ENCODE results near the gene MYO5B. TPM values are rescaled to one million over a fixed set of nuclear protein-coding genes. Genes with fewer than 3 reads are reported as not detected.

Gene MYO5B
- polyA plus RNA-seq, 1 donor (not counting 4 experiments of a cell fraction or from before 2014, with no cell fraction given) = 6.8 TPM

GRCh38 chr18:49832221-49832647 is 362.7 kb downstream of the MYO5B start:
- Histone ChIP-seq H3K9me3 (ENCODE audit: control insufficient read depth, low read depth, low read length) (no peaks in the 10 kb centered on the region), H3K36me3 (ENCODE audit: control insufficient read depth in 2 of 2, extremely low read depth in 1 of 2, insufficient read depth in 2 of 2, low read length in 2 of 2) (peaks cover 0 to under 1% of the 10 kb centered on the region in 2 experiments), H3K27ac (ENCODE audit: control insufficient read depth, insufficient read depth, low read length) (no peak overlapping the region), H3K79me2 (ENCODE audit: control insufficient read depth, insufficient read depth, low read length) (no peaks in the 10 kb centered on the region), H4K20me1 (ENCODE audit: control insufficient read depth, extremely low read depth, insufficient read depth, low read length) (no peaks in the 10 kb centered on the region), H3K4me1 (ENCODE audit: control insufficient read depth, extremely low read depth, insufficient read depth, low read length) (peaks cover 11% of the 10 kb centered on the region), H3K27me3 (ENCODE audit: control insufficient read depth, extremely low read depth, insufficient read depth, low read length) (no peaks in the 10 kb centered on the region), H2AFZ (ENCODE audit: control insufficient read depth, low read length) (no peak overlapping the region), H3K9ac (ENCODE audit: control insufficient read depth, extremely low read depth, insufficient read depth, low read length) (no peak overlapping the region), H3K4me3 (ENCODE audit: control insufficient read depth in 2 of 3, extremely low read depth in 1 of 3, insufficient read depth in 2 of 3, low read depth in 1 of 3, low read length in 3 of 3) (no peak overlapping the region), H3K4me2 (ENCODE audit: control insufficient read depth, extremely low read depth, insufficient read depth, low read depth, low read length) (no peak overlapping the region), H3K9me1 (ENCODE audit: control insufficient read depth, extremely low read depth, insufficient read depth, low read length) (no peaks in the 10 kb centered on the region)
- no peak for FAIRE-seq
- TF ChIP-seq EZH2 (IDR thresholded peaks at IDR 0.05; ENCODE audit: low read length) (no peak), CTCF (optimal IDR thresholded peaks at IDR 0.05 in 1 of 3, IDR thresholded peaks at IDR 0.05 in 1 of 3, conservative IDR thresholded peaks at IDR 0.05 in 1 of 3; ENCODE audit: extremely low read depth in 1 of 3, insufficient read depth in 2 of 3, low read length in 3 of 3) (no peak)
- DNase-seq (ENCODE audit: low read depth, low spot score) = no peak
- dilution Hi-C loops (cut with MboI; ENCODE audit: extremely low pct_ligation_motif_present, low sequenced_read_pairs) = no loop called here

GRCh38 chr18:49827996-49828395 is 367.0 kb downstream of the MYO5B start:
- H3K36me3 ChIP-seq (ENCODE audit: control insufficient read depth in 2 of 2, extremely low read depth in 1 of 2, insufficient read depth in 2 of 2, low read length in 2 of 2) = no peaks in the 10 kb centered on the region
- FAIRE-seq = no peak

More at GRCh38 chr18:49827996-49828395, 367.0 kb downstream of the MYO5B start:
- no peaks in the 10 kb centered on the region for H4K20me1 ChIP-seq (ENCODE audit: control insufficient read depth, extremely low read depth, insufficient read depth, low read length)
- no peaks in the 10 kb centered on the region for H3K27me3 ChIP-seq (ENCODE audit: control insufficient read depth, extremely low read depth, insufficient read depth, low read length)
- H3K9ac ChIP-seq (ENCODE audit: control insufficient read depth, extremely low read depth, insufficient read depth, low read length) = no peak overlapping the region
- H3K79me2 ChIP-seq (ENCODE audit: control insufficient read depth, insufficient read depth, low read length) = no peaks in the 10 kb centered on the region
- H3K4me2 ChIP-seq (ENCODE audit: control insufficient read depth, extremely low read depth, insufficient read depth, low read depth, low read length) = no peak overlapping the region
- no peaks in the 10 kb centered on the region for H3K4me1 ChIP-seq (ENCODE audit: control insufficient read depth, extremely low read depth, insufficient read depth, low read length)
- no peak for DNase-seq (ENCODE audit: low read depth, low spot score)
- no peak for TF ChIP-seq EZH2 (IDR thresholded peaks at IDR 0.05; ENCODE audit: low read length)
- TF ChIP-seq CTCF (optimal IDR thresholded peaks at IDR 0.05 in 1 of 3, IDR thresholded peaks at IDR 0.05 in 1 of 3, conservative IDR thresholded peaks at IDR 0.05 in 1 of 3; ENCODE audit: extremely low read depth in 1 of 3, insufficient read depth in 2 of 3, low read length in 3 of 3) = no peak
- no peaks in the 10 kb centered on the region for H3K9me1 ChIP-seq (ENCODE audit: control insufficient read depth, extremely low read depth, insufficient read depth, low read length)
- H3K27ac ChIP-seq (ENCODE audit: control insufficient read depth, insufficient read depth, low read length) = no peak overlapping the region
- H3K4me3 ChIP-seq (ENCODE audit: control insufficient read depth in 2 of 3, extremely low read depth in 1 of 3, insufficient read depth in 2 of 3, low read depth in 1 of 3, low read length in 3 of 3) = no peak overlapping the region
- no peaks in the 10 kb centered on the region for H3K9me3 ChIP-seq (ENCODE audit: control insufficient read depth, low read depth, low read length)
- dilution Hi-C loops (cut with MboI; ENCODE audit: extremely low pct_ligation_motif_present, low sequenced_read_pairs) = no loop called here
- no peak overlapping the region for H2AFZ ChIP-seq (ENCODE audit: control insufficient read depth, low read length)

Data from keratinocyte (primary cell).